Lower leg skin (tissue), 4 donors: ENCODE data around the gene HTR3E. TPM values are rescaled to one million over a fixed set of nuclear protein-coding genes. Genes with fewer than 3 reads are reported as not detected.
"Not testable (repeated sequence)": the region's sequence is repeated elsewhere in the genome, so short reads cannot be mapped to it uniquely, and the experiment has no call there.

ENCODE experiments used
- DNase-seq, 2 donors: peaks; one replicate each; pipeline ENCODE4 v3.0.0-alpha.2; 2019; ENCODE audit warnings: low spot score in 2 of 2
- H3K4me3 ChIP-seq: fragments of 200-600 bp; sonication (generic); 2 replicates; pipeline ENCODE4 v1.5.1; 2017; ENCODE audit warnings: mild to moderate bottlenecking, low read depth; ENCODE audit not compliant: poor library complexity, severe bottlenecking
- CTCF ChIP-seq, 3 donors: fragments of 450-650 bp; IDR thresholded peaks; one replicate each; pipeline ENCODE4 v1.5.1; 2016; ENCODE audit warnings: antibody characterized with exemption in 3 of 3, mild to moderate bottlenecking in 3 of 3, moderate library complexity in 2 of 3
- POLR2A ChIP-seq, 2 donors: fragments of 450-650 bp; IDR thresholded peaks; one replicate each; pipeline ENCODE4 v1.6.1; 2016 to 2017; ENCODE audit warnings: antibody characterized with exemption in 2 of 2, mild to moderate bottlenecking in 1 of 2, moderate library complexity in 1 of 2
- WGBS, 2 donors: methylation state at CpG; one replicate each; pipeline ENCODE4 v1.1.5; 2018; 5-methylcytosine and 5-hydroxymethylcytosine counted together
- intact Hi-C: fragments of 100-400 bp; cut with DNase I; formaldehyde crosslinking; loops from one replicate; pipeline ENCODE4 v1.15.0; 2023; ENCODE audit warnings: low total_unique reads
- total RNA-seq, 4 donors: library from RNA; depleted of rRNA; stranded (reverse); fragments of >200 nt; gene quantifications; one replicate each; pipeline ENCODE4 v1.1.0, GENCODE V29; 2016

The HTR3E gene
- total RNA-seq, 4 donors from 2014 or later, result not detected

GRCh38 chr3:184117636-184118035, 20.8 kb downstream of the HTR3E start:
- no peak for TF ChIP-seq CTCF (IDR thresholded peaks at IDR 0.05)
- H3K4me3 ChIP-seq, result no peak overlapping the region
- DNase-seq, result peak in 1 of 2 donors; percentile 5
- WGBS, 2 donors, result 91 to 97% methylated on average over 6 of the region's 6 CpGs
- intact Hi-C loops, result no loop called here

GRCh38 chr3:184121031-184121430, 24.2 kb downstream of the HTR3E start:
- 96 to 98% methylated on average over 8 of the region's 8 CpGs for WGBS, 2 donors
- not testable (repeated sequence) for H3K4me3 ChIP-seq, DNase-seq
- intact Hi-C loops, result loop anchor here (10.0 kb wide), 1 partner anchor 236 kb away; the partner anchor contains the start of gene PARL

GRCh38 chr3:184126006-184126405, 29.1 kb downstream of the HTR3E start:
- intact Hi-C loops, result loop anchor here (10.0 kb wide), 1 partner anchor 241 kb away; the partner anchor contains the start of gene PARL
- TF ChIP-seq CTCF (IDR thresholded peaks at IDR 0.05) (no peak), POLR2A (IDR thresholded peaks at IDR 0.05) (no peak)
- H3K4me3 ChIP-seq, result no peak overlapping the region
- DNase-seq, result no peak
- 45 to 77% methylated on average over 3 of the region's 3 CpGs for WGBS, 2 donors

GRCh38 chr3:184129012-184129411, 32.1 kb downstream of the HTR3E start:
- WGBS, 2 donors, result 13 to 28% methylated on average over 2 of the region's 2 CpGs
- no peak overlapping the region for H3K4me3 ChIP-seq
- intact Hi-C loops, result loop anchor here (10.0 kb wide), 1 partner anchor 244 kb away; the partner anchor contains the start of gene PARL
- no peak for TF ChIP-seq POLR2A (IDR thresholded peaks at IDR 0.05)
- no peak for TF ChIP-seq CTCF (IDR thresholded peaks at IDR 0.05)
- no peak for DNase-seq

GRCh38 chr3:184132945-184133344, 36.1 kb downstream of the HTR3E start:
- no peak overlapping the region for H3K4me3 ChIP-seq
- TF ChIP-seq POLR2A (IDR thresholded peaks at IDR 0.05), result no peak
- no peak for TF ChIP-seq CTCF (IDR thresholded peaks at IDR 0.05)
- 91 to 93% methylated on average over 4 of the region's 4 CpGs for WGBS, 2 donors
- intact Hi-C loops, result no loop called here
- DNase-seq, result no peak

GRCh38 chr3:184133840-184134745, 37.2 kb downstream of the HTR3E start:
- peak; percentile 86 to 97 for DNase-seq
- peak overlapping the region; percentile 92 for H3K4me3 ChIP-seq

More at GRCh38 chr3:184133840-184134745, 37.2 kb downstream of the HTR3E start:
- TF ChIP-seq CTCF (IDR thresholded peaks at IDR 0.05), result no peak
- no peak for TF ChIP-seq POLR2A (IDR thresholded peaks at IDR 0.05)
- WGBS, 2 donors, result 1% methylated on average over 37 of the region's 37 CpGs
- intact Hi-C loops, result no loop called here
